Measurements from ENCODE around the gene PANK1.

The PANK1 gene

DNA sequence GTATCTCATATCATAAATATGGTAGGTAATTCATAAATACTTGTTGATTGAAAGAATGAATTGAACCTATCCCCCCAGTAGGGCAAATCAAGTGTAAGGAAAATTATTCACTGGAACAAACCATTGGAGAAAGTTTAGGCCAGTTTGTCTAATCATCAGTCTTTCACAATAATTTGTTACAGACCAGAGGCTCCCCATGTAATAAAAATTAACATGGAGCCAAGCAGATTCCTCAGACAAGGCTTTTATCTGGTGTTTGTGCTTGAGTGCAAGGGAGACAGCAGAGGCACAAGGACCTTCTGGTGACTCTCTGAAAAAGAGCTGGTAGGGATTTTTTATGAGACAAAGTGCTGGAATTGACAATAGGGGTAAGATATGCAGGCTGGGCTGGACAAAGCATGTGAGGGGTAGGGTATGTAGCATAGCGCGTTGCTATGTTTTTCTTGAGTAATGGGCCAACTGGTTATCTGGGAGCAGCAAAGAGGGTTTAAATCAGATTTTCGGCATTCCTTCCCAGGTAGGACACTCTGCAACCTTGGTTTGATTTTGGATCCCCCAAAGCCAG, 7.8 kb upstream of the PANK1 start:
- TF ChIP-seq, protein P1, sequence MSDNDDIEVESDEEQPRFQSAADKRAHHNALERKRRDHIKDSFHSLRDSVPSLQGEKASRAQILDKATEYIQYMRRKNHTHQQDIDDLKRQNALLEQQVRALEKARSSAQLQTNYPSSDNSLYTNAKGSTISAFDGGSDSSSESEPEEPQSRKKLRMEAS (IDR thresholded peaks at IDR 0.05): no peak
- TF ChIP-seq, protein P2, sequence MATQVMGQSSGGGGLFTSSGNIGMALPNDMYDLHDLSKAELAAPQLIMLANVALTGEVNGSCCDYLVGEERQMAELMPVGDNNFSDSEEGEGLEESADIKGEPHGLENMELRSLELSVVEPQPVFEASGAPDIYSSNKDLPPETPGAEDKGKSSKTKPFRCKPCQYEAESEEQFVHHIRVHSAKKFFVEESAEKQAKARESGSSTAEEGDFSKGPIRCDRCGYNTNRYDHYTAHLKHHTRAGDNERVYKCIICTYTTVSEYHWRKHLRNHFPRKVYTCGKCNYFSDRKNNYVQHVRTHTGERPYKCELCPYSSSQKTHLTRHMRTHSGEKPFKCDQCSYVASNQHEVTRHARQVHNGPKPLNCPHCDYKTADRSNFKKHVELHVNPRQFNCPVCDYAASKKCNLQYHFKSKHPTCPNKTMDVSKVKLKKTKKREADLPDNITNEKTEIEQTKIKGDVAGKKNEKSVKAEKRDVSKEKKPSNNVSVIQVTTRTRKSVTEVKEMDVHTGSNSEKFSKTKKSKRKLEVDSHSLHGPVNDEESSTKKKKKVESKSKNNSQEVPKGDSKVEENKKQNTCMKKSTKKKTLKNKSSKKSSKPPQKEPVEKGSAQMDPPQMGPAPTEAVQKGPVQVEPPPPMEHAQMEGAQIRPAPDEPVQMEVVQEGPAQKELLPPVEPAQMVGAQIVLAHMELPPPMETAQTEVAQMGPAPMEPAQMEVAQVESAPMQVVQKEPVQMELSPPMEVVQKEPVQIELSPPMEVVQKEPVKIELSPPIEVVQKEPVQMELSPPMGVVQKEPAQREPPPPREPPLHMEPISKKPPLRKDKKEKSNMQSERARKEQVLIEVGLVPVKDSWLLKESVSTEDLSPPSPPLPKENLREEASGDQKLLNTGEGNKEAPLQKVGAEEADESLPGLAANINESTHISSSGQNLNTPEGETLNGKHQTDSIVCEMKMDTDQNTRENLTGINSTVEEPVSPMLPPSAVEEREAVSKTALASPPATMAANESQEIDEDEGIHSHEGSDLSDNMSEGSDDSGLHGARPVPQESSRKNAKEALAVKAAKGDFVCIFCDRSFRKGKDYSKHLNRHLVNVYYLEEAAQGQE (IDR thresholded peaks at IDR 0.05; ENCODE audit: low read depth): no peak
- no peak for TF ChIP-seq EP300 (IDR thresholded peaks at IDR 0.05; ENCODE audit: borderline replicate concordance)
- no peak for TF ChIP-seq TCF12 (IDR thresholded peaks at IDR 0.05; ENCODE audit: low read depth)
- TF ChIP-seq EGR1 (IDR thresholded peaks at IDR 0.05): no peak
- TF ChIP-seq NFIC (IDR thresholded peaks at IDR 0.05): no peak
- no peak for TF ChIP-seq RAD21 (IDR thresholded peaks at IDR 0.05; ENCODE audit: low read depth)
- no peak for TF ChIP-seq TAF1 (IDR thresholded peaks at IDR 0.05; ENCODE audit: low read depth)
- no peak for TF ChIP-seq TEAD4 (IDR thresholded peaks at IDR 0.05)
- TF ChIP-seq CREB1 (IDR thresholded peaks at IDR 0.05; ENCODE audit: low read depth): no peak
- TF ChIP-seq CEBPB (IDR thresholded peaks at IDR 0.05): no peak
- TF ChIP-seq ZBTB7A (IDR thresholded peaks at IDR 0.05; ENCODE audit: low read depth): no peak
- TF ChIP-seq, protein P3, sequence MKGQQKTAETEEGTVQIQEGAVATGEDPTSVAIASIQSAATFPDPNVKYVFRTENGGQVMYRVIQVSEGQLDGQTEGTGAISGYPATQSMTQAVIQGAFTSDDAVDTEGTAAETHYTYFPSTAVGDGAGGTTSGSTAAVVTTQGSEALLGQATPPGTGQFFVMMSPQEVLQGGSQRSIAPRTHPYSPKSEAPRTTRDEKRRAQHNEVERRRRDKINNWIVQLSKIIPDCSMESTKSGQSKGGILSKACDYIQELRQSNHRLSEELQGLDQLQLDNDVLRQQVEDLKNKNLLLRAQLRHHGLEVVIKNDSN (IDR thresholded peaks at IDR 0.05): no peak
- TF ChIP-seq YY1 (IDR thresholded peaks at IDR 0.05; ENCODE audit: low read depth): no peak
- TF ChIP-seq FOXM1 (IDR thresholded peaks at IDR 0.05; ENCODE audit: borderline replicate concordance, low read depth): no peak

DNA sequence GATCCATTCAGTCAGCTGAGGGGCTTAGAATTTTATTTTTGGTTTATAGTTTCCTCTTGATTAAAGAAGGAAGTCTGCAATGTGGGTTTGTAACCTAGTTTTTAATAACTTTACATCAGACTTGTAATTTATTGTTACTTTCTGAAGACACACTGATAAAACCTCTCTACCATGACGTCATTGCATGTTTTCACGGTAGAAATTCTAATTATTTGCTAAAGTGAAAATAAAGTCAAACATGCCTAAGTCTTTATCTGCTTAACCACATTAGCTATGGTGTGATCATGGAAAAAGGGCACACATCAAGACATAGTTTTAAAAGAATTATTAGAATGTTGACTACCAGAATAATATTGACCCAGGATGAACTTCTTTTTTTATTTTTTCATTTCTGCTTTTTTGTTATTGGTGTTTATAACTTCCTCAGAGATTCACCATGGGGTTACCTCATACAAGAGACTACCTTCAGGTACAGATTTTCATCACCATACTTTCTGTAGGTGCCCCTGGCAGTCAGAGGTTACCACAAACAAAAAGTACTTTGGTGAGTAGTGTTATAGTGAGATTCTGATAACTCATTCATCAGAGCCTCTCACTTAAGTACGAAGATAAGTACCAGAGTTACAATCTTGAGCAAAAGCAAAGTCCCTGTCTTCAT, 7.0 kb upstream of the PANK1 start:
- no peak for TF ChIP-seq YY1 (IDR thresholded peaks at IDR 0.05; ENCODE audit: low read depth)
- no peak for TF ChIP-seq TEAD4 (IDR thresholded peaks at IDR 0.05)
- TF ChIP-seq ZBTB7A (IDR thresholded peaks at IDR 0.05; ENCODE audit: low read depth): no peak
- TF ChIP-seq EGR1 (IDR thresholded peaks at IDR 0.05): no peak
- TF ChIP-seq CEBPB (IDR thresholded peaks at IDR 0.05): no peak
- TF ChIP-seq, protein P2 (IDR thresholded peaks at IDR 0.05; ENCODE audit: low read depth): no peak
- TF ChIP-seq FOXM1 (IDR thresholded peaks at IDR 0.05; ENCODE audit: borderline replicate concordance, low read depth): no peak
- TF ChIP-seq TCF12 (IDR thresholded peaks at IDR 0.05; ENCODE audit: low read depth): no peak
- TF ChIP-seq NFIC (IDR thresholded peaks at IDR 0.05): no peak
- TF ChIP-seq, protein P3 (IDR thresholded peaks at IDR 0.05): no peak
- no peak for TF ChIP-seq EP300 (IDR thresholded peaks at IDR 0.05; ENCODE audit: borderline replicate concordance)
- TF ChIP-seq, protein P1 (IDR thresholded peaks at IDR 0.05): no peak
- TF ChIP-seq TAF1 (IDR thresholded peaks at IDR 0.05; ENCODE audit: low read depth): no peak

DNA sequence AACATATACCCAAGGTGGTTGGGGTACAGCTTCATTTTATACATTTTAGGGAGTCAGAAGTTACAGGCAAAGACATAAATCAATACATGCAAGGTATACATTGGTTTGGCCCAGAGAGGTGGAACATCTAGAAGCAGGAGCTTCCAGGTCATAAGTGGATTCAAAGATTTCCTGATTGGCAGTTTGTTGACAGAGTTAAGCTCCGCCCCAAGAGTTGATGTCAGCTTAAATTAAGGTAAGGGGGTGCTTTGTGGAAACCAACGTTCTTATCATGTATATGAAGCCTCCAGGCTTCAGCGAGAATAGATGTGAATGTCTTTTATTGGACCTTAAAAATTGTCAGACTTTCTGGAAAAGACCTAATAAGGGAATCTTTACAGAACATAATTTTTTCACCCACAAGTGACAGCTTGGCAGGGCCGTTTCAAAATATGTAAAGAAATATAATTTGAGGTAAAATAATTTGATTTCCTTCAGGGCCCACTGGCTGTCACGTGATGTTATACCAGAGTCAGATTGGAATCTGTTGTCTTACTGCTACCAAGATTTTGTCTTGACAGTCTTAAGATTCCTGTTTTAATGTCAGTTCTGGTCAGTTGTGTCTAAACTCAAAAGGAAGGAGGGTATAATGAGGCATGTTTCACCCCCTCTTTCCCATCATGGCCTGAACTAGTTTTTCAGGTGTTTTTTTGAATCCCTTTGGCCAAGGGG, 6.3 kb upstream of the PANK1 start:
- no peak for TF ChIP-seq TCF12 (IDR thresholded peaks at IDR 0.05; ENCODE audit: low read depth)
- TF ChIP-seq TEAD4 (IDR thresholded peaks at IDR 0.05): no peak
- no peak for TF ChIP-seq EP300 (IDR thresholded peaks at IDR 0.05; ENCODE audit: borderline replicate concordance)
- no peak for TF ChIP-seq ZBTB7A (IDR thresholded peaks at IDR 0.05; ENCODE audit: low read depth)
- TF ChIP-seq YY1 (IDR thresholded peaks at IDR 0.05; ENCODE audit: low read depth): no peak
- TF ChIP-seq, protein P1 (IDR thresholded peaks at IDR 0.05): no peak
- TF ChIP-seq EGR1 (IDR thresholded peaks at IDR 0.05): no peak
- TF ChIP-seq, protein P3 (IDR thresholded peaks at IDR 0.05): no peak
- TF ChIP-seq TAF1 (IDR thresholded peaks at IDR 0.05; ENCODE audit: low read depth): no peak
- no peak for TF ChIP-seq CREB1 (IDR thresholded peaks at IDR 0.05; ENCODE audit: low read depth)

DNA sequence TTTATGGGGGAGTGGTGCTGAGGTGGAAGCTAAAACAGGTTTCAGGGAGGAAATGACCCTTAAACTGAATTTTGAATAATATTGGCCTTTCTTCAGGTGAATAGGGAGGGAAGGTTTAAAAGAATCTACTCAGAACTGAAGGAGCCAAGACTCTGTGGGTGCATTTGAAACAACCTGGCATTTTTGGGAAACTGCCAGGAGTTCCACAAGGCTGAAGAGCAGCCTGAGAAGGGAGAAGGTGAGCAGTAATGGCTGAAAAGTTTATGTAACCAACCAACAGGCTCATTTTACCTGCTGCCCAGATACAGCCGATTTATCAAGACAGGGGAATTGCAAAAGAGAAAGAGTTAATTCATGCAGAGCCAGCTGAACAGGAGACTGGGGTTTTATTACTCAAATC, 4.0 kb upstream of the PANK1 start:
- no peak for TF ChIP-seq FOXM1 (IDR thresholded peaks at IDR 0.05; ENCODE audit: borderline replicate concordance, low read depth)
- no peak for TF ChIP-seq CEBPB (IDR thresholded peaks at IDR 0.05)
- TF ChIP-seq, protein P1 (IDR thresholded peaks at IDR 0.05): no peak
- no peak for TF ChIP-seq TCF12 (IDR thresholded peaks at IDR 0.05; ENCODE audit: low read depth)
- no peak for TF ChIP-seq ZBTB7A (IDR thresholded peaks at IDR 0.05; ENCODE audit: low read depth)
- TF ChIP-seq NFIC (IDR thresholded peaks at IDR 0.05): no peak
- TF ChIP-seq, protein P2 (IDR thresholded peaks at IDR 0.05; ENCODE audit: low read depth): no peak
- TF ChIP-seq EP300 (IDR thresholded peaks at IDR 0.05; ENCODE audit: borderline replicate concordance): no peak
- TF ChIP-seq EGR1 (IDR thresholded peaks at IDR 0.05): no peak
- no peak for TF ChIP-seq TEAD4 (IDR thresholded peaks at IDR 0.05)
- TF ChIP-seq, protein P3 (IDR thresholded peaks at IDR 0.05): no peak
- TF ChIP-seq RAD21 (IDR thresholded peaks at IDR 0.05; ENCODE audit: low read depth): no peak
- no peak for TF ChIP-seq TAF1 (IDR thresholded peaks at IDR 0.05; ENCODE audit: low read depth)
